GM12878 (cell line): Measurements from ENCODE around the gene IL22RA2. TPM values are rescaled to one million over a fixed set of nuclear protein-coding genes. Genes with fewer than 3 reads are reported as not detected.

Source experiments
- ATAC-seq: fragments of 200-7000 bp; cut with Tn5 transposase; 3 replicates; pipeline ENCODE4 v1.9.1; 2020; ENCODE audit warnings: mild to moderate bottlenecking, moderate library complexity
- BruUV-seq: library from RNA; stranded (reverse); fragments of 400-500 nt; replicated peaks from 2 replicates; lab custom pipeline; 2021; lab: Mats Ljungman, UMichigan
- CTCF ChIA-PET: fragments of 300-600 bp; sonication (Branson Sonifier 250); formaldehyde crosslinking; extraction: SDS; loops from one replicate; lab custom pipeline; 2021; ENCODE audit warnings: inconsistent platforms; lab: Yijun Ruan, JAX
- POLR2A ChIA-PET: fragments of 350-600 bp; formaldehyde crosslinking; extraction: SDS; loops from one replicate; lab custom pipeline; 2021; ENCODE audit warnings: inconsistent platforms; lab: Charles Lee
- RAD21 ChIA-PET: fragments of 300-600 bp; sonication (Branson Sonifier 250); formaldehyde crosslinking; loops from one replicate; lab custom pipeline; 2023; ENCODE audit warnings: antibody characterized with exemption; ENCODE audit not compliant: unreplicated experiment; lab: Charles Lee
- SMC1A ChIA-PET: fragments of 300-600 bp; sonication (Branson Sonifier 250); formaldehyde crosslinking; loops from one replicate; lab custom pipeline; 2023; ENCODE audit not compliant: unreplicated experiment, uncharacterized antibody; lab: Charles Lee
- DNase-seq: peaks from one replicate; pipeline ENCODE4 v3.0.0-alpha.2; 2011; ENCODE audit warnings: low read depth, low spot score
- FAIRE-seq: peaks from 3 replicates; lab custom pipeline; 2011; peaks lifted over from hg19 to GRCh38; lab: Jason Lieb, UNC
- H2AFZ ChIP-seq: 2 replicates; pipeline ENCODE4 v1.6.0; 2011; ENCODE audit warnings: low read depth, low read length, control low read depth; ENCODE audit not compliant: control insufficient read depth
- H3K27ac ChIP-seq: 2 replicates; pipeline ENCODE4 v1.5.1; 2011; ENCODE audit warnings: control low read depth; ENCODE audit not compliant: control insufficient read depth, insufficient read depth
- H3K27me3 ChIP-seq, 2 experiments: replicated peaks in 1 of 2; 2 replicates each; pipeline versions ENCODE4 v1.6.0 to v1.6.1; 2011; ENCODE audit warnings: low read length in 1 of 2; ENCODE audit not compliant: control insufficient read depth in 2 of 2, insufficient read depth in 2 of 2
- H3K36me3 ChIP-seq, 2 experiments: 2 replicates each; pipeline ENCODE4 v1.5.1; 2011; ENCODE audit warnings: low read length in 1 of 2; ENCODE audit not compliant: control insufficient read depth in 2 of 2, insufficient read depth in 2 of 2
- H3K4me1 ChIP-seq: 2 replicates; pipeline ENCODE4 v1.6.1; 2011; ENCODE audit warnings: mild to moderate bottlenecking, low read length, moderate library complexity, mixed read lengths; ENCODE audit not compliant: control insufficient read depth, insufficient read depth
- H3K4me2 ChIP-seq: 2 replicates; pipeline ENCODE4 v1.6.0; 2011; ENCODE audit warnings: control low read depth; ENCODE audit not compliant: control insufficient read depth, insufficient read depth
- H3K4me3 ChIP-seq: fragments of 200-600 bp; sonication (generic); 2 replicates; pipeline ENCODE4 v1.5.1; 2016
- H3K79me2 ChIP-seq: 2 replicates; pipeline ENCODE4 v1.6.0; 2011; ENCODE audit warnings: low read length; ENCODE audit not compliant: control insufficient read depth, insufficient read depth
- H3K9ac ChIP-seq: 2 replicates; pipeline ENCODE4 v1.8.0; 2011; ENCODE audit warnings: low read length, control low read depth, mixed read lengths; ENCODE audit not compliant: control insufficient read depth, insufficient read depth
- H3K9me3 ChIP-seq: replicated peaks from 3 replicates; pipeline ENCODE4 v1.5.1; 2011; ENCODE audit warnings: mild to moderate bottlenecking, low read length; ENCODE audit not compliant: control insufficient read depth, insufficient read depth
- H4K20me1 ChIP-seq: 2 replicates; pipeline ENCODE4 v1.6.0; 2011; ENCODE audit not compliant: control insufficient read depth, insufficient read depth
- BACH1 ChIP-seq: fragments of 450-650 bp; IDR thresholded peaks from 2 replicates; pipeline ENCODE4 v1.6.1; 2017; ENCODE audit warnings: mild to moderate bottlenecking, borderline replicate concordance
- BHLHE40 ChIP-seq, 2 experiments: fragments of 450-650 bp in 1 of 2; IDR thresholded peaks; 2 replicates each; pipeline ENCODE4 v1.6.1; 2011 to 2017; ENCODE audit warnings: low read depth in 2 of 2, borderline replicate concordance in 1 of 2, improper control_type of control experiment in 1 of 2, low read length in 1 of 2, mild to moderate bottlenecking in 1 of 2
- CBFB ChIP-seq: IDR thresholded peaks from 2 replicates; pipeline ENCODE4 v1.6.1; 2016; ENCODE audit warnings: antibody characterized with exemption, low read depth
- CBX3 ChIP-seq: fragments of 200-600 bp; sonication (generic); IDR thresholded peaks from 2 replicates; pipeline ENCODE4 v1.6.1; 2016; ENCODE audit warnings: low read depth, borderline replicate concordance
- ETV6 ChIP-seq, 2 experiments: fragments of 450-650 bp in 1 of 2; IDR thresholded peaks in 1 of 2; conservative IDR thresholded peaks in 1 of 2; 2 replicates each; pipeline ENCODE4 v1.6.1; 2014; ENCODE audit warnings: antibody characterized with exemption in 1 of 2, borderline replicate concordance in 1 of 2, low read depth in 1 of 2, mild to moderate bottlenecking in 1 of 2, moderate library complexity in 1 of 2
- FOS ChIP-seq: IDR thresholded peaks from 3 replicates; pipeline ENCODE4 v1.6.1; 2011; ENCODE audit warnings: borderline replicate concordance; ENCODE audit not compliant: insufficient read length; ENCODE audit errors: extremely low read depth
- FOXM1 ChIP-seq: IDR thresholded peaks from 2 replicates; pipeline ENCODE4 v1.6.1; 2012; ENCODE audit warnings: low read depth, mild to moderate bottlenecking, inconsistent platforms, low read length, moderate library complexity
- JUNB ChIP-seq: IDR thresholded peaks from 2 replicates; pipeline ENCODE4 v1.6.1; 2016; ENCODE audit warnings: antibody characterized with exemption, mild to moderate bottlenecking
- LARP7 ChIP-seq: fragments of 450-650 bp; IDR thresholded peaks from 2 replicates; pipeline ENCODE4 v1.6.1; 2017; ENCODE audit warnings: mild to moderate bottlenecking
- MAX ChIP-seq: IDR thresholded peaks from 2 replicates; pipeline ENCODE4 v1.6.1; 2012; ENCODE audit warnings: low read depth, low read length, improper control_type of control experiment
- MEF2B ChIP-seq: fragments of 450-650 bp; IDR thresholded peaks from 2 replicates; pipeline ENCODE4 v1.6.1; 2018; ENCODE audit warnings: mild to moderate bottlenecking, moderate library complexity; ENCODE audit not compliant: partially characterized antibody, poor library complexity, severe bottlenecking
- MTA2 ChIP-seq: fragments of 450-650 bp; IDR thresholded peaks from 2 replicates; pipeline ENCODE4 v1.6.1; 2016; ENCODE audit warnings: low read depth, mild to moderate bottlenecking, moderate library complexity
- SREBF2 ChIP-seq: IDR thresholded peaks from 2 replicates; pipeline ENCODE4 v1.6.1; 2012; ENCODE audit warnings: mild to moderate bottlenecking, low read length
- SRF ChIP-seq, 2 experiments: IDR thresholded peaks; 2 replicates each; pipeline ENCODE4 v1.6.1; 2011; ENCODE audit warnings: low read depth in 2 of 2, low read length in 2 of 2, mild to moderate bottlenecking in 1 of 2, moderate library complexity in 1 of 2
- YY1 ChIP-seq: IDR thresholded peaks from 2 replicates; pipeline ENCODE4 v1.6.1; 2011; ENCODE audit warnings: low read depth, mild to moderate bottlenecking, low read length
- ZBED1 ChIP-seq: IDR thresholded peaks from 2 replicates; pipeline ENCODE4 v1.6.1; 2016; ENCODE audit warnings: borderline replicate concordance
- WGBS: methylation state at CpG from one replicate; pipeline ENCODE4 v1.1.6; 2016; ENCODE audit warnings: low lambda C conversion rate; ENCODE audit not compliant: insufficient replicate concordance, insufficient coverage; ENCODE audit errors: missing lambda C conversion rate; 5-methylcytosine and 5-hydroxymethylcytosine counted together
- in situ Hi-C: fragments of 300-500 bp; cut with MboI; formaldehyde crosslinking; loops from 9 replicates; pipeline ENCODE4 v1.14.3; 2018; ENCODE audit warnings: mixed read lengths
- intact Hi-C: fragments of 100-400 bp; cut with micrococcal nuclease; formaldehyde crosslinking; loops from one replicate; pipeline ENCODE4 v1.14.2; 2022; ENCODE audit not compliant: unreplicated experiment
- polyA plus RNA-seq, 11 experiments: library from polyadenylated mRNA; depleted of rRNA in 4 of 11; unstranded in 6 of 11; stranded (reverse) in 5 of 11; fragments of >200 nt; fragmentation: Nextera tagmentation in 4 of 11; fragmentation: Illumina TruSeq in 1 of 11; extraction: Ambion mirVana in 4 of 11; extraction: Trizol in 1 of 11; gene quantifications; 1 replicate in 1 of 11; 2 replicates in 10 of 11; pipeline versions ENCODE4 v1.2.1 to v1.2.3, GENCODE V29; 2011 to 2016; ENCODE audit warnings: inconsistent platforms in 2 of 11, missing spikeins in 2 of 11, low read depth in 1 of 11
- total RNA-seq, 4 experiments: library from RNA; depleted of rRNA in 3 of 4; stranded (reverse); fragments of >200 nt in 3 of 4; fragmentation: Illumina TruSeq in 1 of 4; extraction: Trizol in 1 of 4; gene quantifications; 2 replicates each; pipeline versions ENCODE4 v1.2.1 to v1.2.3, GENCODE V29; 2013 to 2021
- TF ChIP-seq, protein P1 (sequence below): fragments of 450-650 bp; IDR thresholded peaks from 2 replicates; pipeline ENCODE4 v1.6.1; 2016; ENCODE audit warnings: mild to moderate bottlenecking
- TF ChIP-seq, protein P2 (sequence below): fragments of 450-650 bp; IDR thresholded peaks from 2 replicates; pipeline ENCODE4 v1.6.1; 2017; ENCODE audit warnings: borderline replicate concordance
- TF ChIP-seq, protein P3 (sequence below): fragments of 450-650 bp; IDR thresholded peaks from 2 replicates; pipeline ENCODE4 v1.6.1; 2017; ENCODE audit warnings: mild to moderate bottlenecking

IL22RA2 gene
- total and polyA plus RNA-seq, 10 of the 15 experiments (the other 5 are each of a cell fraction or from before 2014, with no cell fraction given): 0.05 to 0.22 (median 0.09) TPM; not detected in 3

GRCh38 chr6:137147195-137147594, 26.2 kb downstream of the IL22RA2 start (continued):
- TF ChIP-seq CBFB: no peak
- TF ChIP-seq, protein P1, sequence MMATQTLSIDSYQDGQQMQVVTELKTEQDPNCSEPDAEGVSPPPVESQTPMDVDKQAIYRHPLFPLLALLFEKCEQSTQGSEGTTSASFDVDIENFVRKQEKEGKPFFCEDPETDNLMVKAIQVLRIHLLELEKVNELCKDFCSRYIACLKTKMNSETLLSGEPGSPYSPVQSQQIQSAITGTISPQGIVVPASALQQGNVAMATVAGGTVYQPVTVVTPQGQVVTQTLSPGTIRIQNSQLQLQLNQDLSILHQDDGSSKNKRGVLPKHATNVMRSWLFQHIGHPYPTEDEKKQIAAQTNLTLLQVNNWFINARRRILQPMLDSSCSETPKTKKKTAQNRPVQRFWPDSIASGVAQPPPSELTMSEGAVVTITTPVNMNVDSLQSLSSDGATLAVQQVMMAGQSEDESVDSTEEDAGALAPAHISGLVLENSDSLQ: no peak
- TF ChIP-seq JUNB: no peak
- no peak for TF ChIP-seq BACH1
- TF ChIP-seq MAX: no peak
- no peak for TF ChIP-seq ZBED1
- TF ChIP-seq, all 136 proteins: peak for 0

GRCh38 chr6:137146206-137146605, 27.2 kb downstream of the IL22RA2 start:
- BruUV-seq: no TSS peak
- no peaks in the 10 kb centered on the region for H3K79me2 ChIP-seq
- H3K4me2 ChIP-seq: no peak overlapping the region
- ATAC-seq (no peak), FAIRE-seq (no peak), DNase-seq (no peak)
- H3K4me1 ChIP-seq: no peaks in the 10 kb centered on the region
- H4K20me1 ChIP-seq: no peaks in the 10 kb centered on the region
- POLR2A ChIA-PET: interaction anchor here (1.8 kb wide), 1 partner anchor 15 kb away, joined by 5 read pairs; no protein-coding TSS in a partner anchor
- H2AFZ ChIP-seq: no peak overlapping the region
- intact Hi-C loops: no loop called here
- no peaks in the 10 kb centered on the region for H3K36me3 ChIP-seq
- no peaks in the 10 kb centered on the region for H3K27me3 ChIP-seq
- H3K9ac ChIP-seq: no peak overlapping the region
- no peak overlapping the region for H3K4me3 ChIP-seq
- CTCF ChIA-PET: no interaction called here
- in situ Hi-C loops: no loop called here
- no peaks in the 10 kb centered on the region; the same call in 2 of the 3 replicates for H3K9me3 ChIP-seq
- no peak overlapping the region for H3K27ac ChIP-seq
- SMC1A ChIA-PET: interaction anchor here (1.2 to 1.5 kb wide), 2 partner anchors 20 to 23 kb away, joined by 3 to 5 read pairs; no protein-coding TSS in a partner anchor
- WGBS: 98% methylated on average over 4 of the region's 4 CpGs
- RAD21 ChIA-PET: no interaction called here
- TF ChIP-seq BHLHE40 (IDR thresholded peaks at IDR 0.05; ENCODE audit: borderline replicate concordance in 1 of 2, low read depth in 2 of 2, low read length in 1 of 2): no peak
- no peak for TF ChIP-seq SRF (IDR thresholded peaks at IDR 0.05; ENCODE audit: low read depth in 2 of 2, low read length in 2 of 2)
- no peak for TF ChIP-seq CBX3
- TF ChIP-seq, protein P2, sequence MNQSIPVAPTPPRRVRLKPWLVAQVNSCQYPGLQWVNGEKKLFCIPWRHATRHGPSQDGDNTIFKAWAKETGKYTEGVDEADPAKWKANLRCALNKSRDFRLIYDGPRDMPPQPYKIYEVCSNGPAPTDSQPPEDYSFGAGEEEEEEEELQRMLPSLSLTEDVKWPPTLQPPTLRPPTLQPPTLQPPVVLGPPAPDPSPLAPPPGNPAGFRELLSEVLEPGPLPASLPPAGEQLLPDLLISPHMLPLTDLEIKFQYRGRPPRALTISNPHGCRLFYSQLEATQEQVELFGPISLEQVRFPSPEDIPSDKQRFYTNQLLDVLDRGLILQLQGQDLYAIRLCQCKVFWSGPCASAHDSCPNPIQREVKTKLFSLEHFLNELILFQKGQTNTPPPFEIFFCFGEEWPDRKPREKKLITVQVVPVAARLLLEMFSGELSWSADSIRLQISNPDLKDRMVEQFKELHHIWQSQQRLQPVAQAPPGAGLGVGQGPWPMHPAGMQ: no peak
- no peak for TF ChIP-seq ZBED1
- TF ChIP-seq ETV6 (conservative IDR thresholded peaks at IDR 0.05 in 1 of 2, IDR thresholded peaks at IDR 0.05 in 1 of 2; ENCODE audit: borderline replicate concordance in 1 of 2, low read depth in 1 of 2): no peak
- TF ChIP-seq, protein P3, sequence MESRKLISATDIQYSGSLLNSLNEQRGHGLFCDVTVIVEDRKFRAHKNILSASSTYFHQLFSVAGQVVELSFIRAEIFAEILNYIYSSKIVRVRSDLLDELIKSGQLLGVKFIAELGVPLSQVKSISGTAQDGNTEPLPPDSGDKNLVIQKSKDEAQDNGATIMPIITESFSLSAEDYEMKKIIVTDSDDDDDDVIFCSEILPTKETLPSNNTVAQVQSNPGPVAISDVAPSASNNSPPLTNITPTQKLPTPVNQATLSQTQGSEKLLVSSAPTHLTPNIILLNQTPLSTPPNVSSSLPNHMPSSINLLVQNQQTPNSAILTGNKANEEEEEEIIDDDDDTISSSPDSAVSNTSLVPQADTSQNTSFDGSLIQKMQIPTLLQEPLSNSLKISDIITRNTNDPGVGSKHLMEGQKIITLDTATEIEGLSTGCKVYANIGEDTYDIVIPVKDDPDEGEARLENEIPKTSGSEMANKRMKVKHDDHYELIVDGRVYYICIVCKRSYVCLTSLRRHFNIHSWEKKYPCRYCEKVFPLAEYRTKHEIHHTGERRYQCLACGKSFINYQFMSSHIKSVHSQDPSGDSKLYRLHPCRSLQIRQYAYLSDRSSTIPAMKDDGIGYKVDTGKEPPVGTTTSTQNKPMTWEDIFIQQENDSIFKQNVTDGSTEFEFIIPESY: no peak
- TF ChIP-seq FOS: no peak
- no peak for TF ChIP-seq FOXM1
- TF ChIP-seq MEF2B: no peak
- TF ChIP-seq LARP7: no peak
- TF ChIP-seq MTA2: no peak
- no peak for TF ChIP-seq YY1
- no peak for TF ChIP-seq SREBF2
